ENCODE results near the gene KCNJ6. TPM values are rescaled to one million over a fixed set of nuclear protein-coding genes. Genes with fewer than 3 reads are reported as not detected.

The KCNJ6 gene
- total and polyA plus RNA-seq, 2 of the 8 experiments (the other 6 are each of a cell fraction or from before 2014, with no cell fraction given), result 0.51 to 1.2 TPM

- H4K5ac ChIP-seq (ENCODE audit: insufficient read length, low read depth, low read length), result no peak overlapping the region
- peaks cover 2 to 8% (median 4%) of the 10 kb centered on the region in 4 experiments; a peak in 6 of 7 replicates for H3K4me1 ChIP-seq (replicated peaks in 1 of 4; ENCODE audit: control insufficient read depth in 3 of 4, insufficient read depth in 4 of 4, low read length in 3 of 4)
- H3K14ac ChIP-seq (ENCODE audit: insufficient read length), result no peak overlapping the region
- H3K9ac ChIP-seq (replicated peaks in 1 of 4; ENCODE audit: extremely low read depth in 1 of 4, low read depth in 3 of 4, low read length in 3 of 4), result no peak overlapping the region
- H3K4ac ChIP-seq (replicated peaks; ENCODE audit: insufficient read length, low read depth, low read length), result no peak overlapping the region
- no peak overlapping the region for H3K4me3 ChIP-seq (ENCODE audit: extremely low read depth in 1 of 4, insufficient read depth in 2 of 4, low read depth in 3 of 4, low read length in 4 of 4)
- H4K91ac ChIP-seq (replicated peaks; ENCODE audit: insufficient read length, low read length), result no peak overlapping the region
- H2BK5ac ChIP-seq (ENCODE audit: low read depth, low read length), result peak overlapping the region; percentile 36; the same call in 1 of the 2 replicates
- no peak overlapping the region for H3K4me2 ChIP-seq (ENCODE audit: insufficient read depth in 1 of 2, low read depth in 2 of 2, low read length in 2 of 2)
- no peak overlapping the region for H2BK12ac ChIP-seq (ENCODE audit: low read depth, low read length)
- peaks cover 0 to 2% of the 10 kb centered on the region in 2 experiments; a peak in 1 of 4 replicates for H3K9me3 ChIP-seq (ENCODE audit: insufficient read depth in 2 of 2, low read depth in 1 of 2, low read length in 1 of 2)
- H3K18ac ChIP-seq (ENCODE audit: extremely low read depth, low read length), result no peak overlapping the region; the same call in 1 of the 2 replicates
- no peaks in the 10 kb centered on the region for H3K79me2 ChIP-seq (ENCODE audit: control insufficient read depth in 1 of 2, insufficient read depth in 2 of 2, low read length in 2 of 2)
- H2BK15ac ChIP-seq (ENCODE audit: low read length), result no peak overlapping the region
- no peaks in the 10 kb centered on the region for H4K20me1 ChIP-seq (replicated peaks in 1 of 2; ENCODE audit: control insufficient read depth in 1 of 2, insufficient read depth in 2 of 2, low read length in 2 of 2)
- 84% methylated on average over 5 of the region's 5 CpGs; no CpG with 5 or more reads in 1 of the 2 experiments for WGBS, 2 experiments (ENCODE audit: extremely low coverage in 1 of 2, insufficient coverage in 1 of 2, insufficient read length in 1 of 2, insufficient replicate concordance in 2 of 2, low coverage in 1 of 2, low lambda C conversion rate in 2 of 2, missing lambda C conversion rate in 1 of 2)
- H2AK5ac ChIP-seq (ENCODE audit: low read depth, low read length), result peak overlapping the region; percentile 43; the same call in 1 of the 2 replicates
- ChIA-PET POLR2A (ENCODE audit: partially characterized antibody) (no interaction called here), CTCF (ENCODE audit: partially characterized antibody) (no interaction called here)
- H2AFZ ChIP-seq (ENCODE audit: low read length), result no peak overlapping the region
- H3K36me3 ChIP-seq (ENCODE audit: control insufficient read depth in 2 of 4, insufficient read depth in 4 of 4, low read length in 3 of 4), result no peaks in the 10 kb centered on the region; a peak in 1 of 8 replicates
- no peak overlapping the region for H3K23ac ChIP-seq (ENCODE audit: insufficient read length)
- no peak overlapping the region for H3K27ac ChIP-seq (ENCODE audit: low read depth, low read length)
- H3K56ac ChIP-seq (replicated peaks; ENCODE audit: insufficient read length, low read depth, low read length), result no peak overlapping the region
- DNase-seq (ENCODE audit: low read depth in 1 of 2, low spot score in 2 of 2), result no peak
- H4K8ac ChIP-seq (ENCODE audit: extremely low read depth, insufficient read depth, low read length), result no peak overlapping the region
- H3K23me2 ChIP-seq (ENCODE audit: low read depth, low read length), result no peaks in the 10 kb centered on the region
- no peak overlapping the region for H2BK20ac ChIP-seq (ENCODE audit: low read length)
- H3K27me3 ChIP-seq (replicated peaks in 1 of 4; ENCODE audit: control insufficient read depth in 3 of 4, extremely low read depth in 1 of 4, insufficient read depth in 3 of 4, low read length in 3 of 4), result no peaks in the 10 kb centered on the region
- no peaks in the 10 kb centered on the region for H3K79me1 ChIP-seq (ENCODE audit: low read depth, low read length)
- peak overlapping the region; percentile 52 for H2BK120ac ChIP-seq (replicated peaks; ENCODE audit: low read depth, low read length)
- FAIRE-seq, result no peak
- no peak for TF ChIP-seq TAF7 (optimal IDR thresholded peaks at IDR 0.05; ENCODE audit: borderline replicate concordance, low read depth, low read length)
- TF ChIP-seq EP300 (IDR thresholded peaks at IDR 0.05; ENCODE audit: borderline replicate concordance in 1 of 2, low read depth in 2 of 2, low read length in 2 of 2), result no peak
- no peak for TF ChIP-seq ATF3 (IDR thresholded peaks at IDR 0.05; ENCODE audit: insufficient read depth, low read depth, low read length)
Observed at GRCh38 chr21:37684115-37684493, 232.2 kb downstream of the KCNJ6 start.
